Posterior vena cava (tissue), 2 donors: ENCODE results near the gene STAP2. TPM values are rescaled to one million over a fixed set of nuclear protein-coding genes. Genes with fewer than 3 reads are reported as not detected.
"Not testable (repeated sequence)": the region's sequence is repeated elsewhere in the genome, so short reads cannot be mapped to it uniquely, and the experiment has no call there.

Experiments used
- DNase-seq: peaks from one replicate; pipeline ENCODE4 v3.0.0-alpha.2; 2020; ENCODE audit warnings: low spot score
- intact Hi-C, 2 donors: fragments of 100-400 bp; cut with DNase I; formaldehyde crosslinking; loops; one replicate each; pipeline versions ENCODE4 v1.14.1 to v1.14.2; 2022 to 2023
- total RNA-seq, 2 donors: library from RNA; stranded (reverse); fragmentation: NEBNext Ultra II Directional; extraction: Animal tissue kit (Norgen Biotek cat#: 25700); gene quantifications; one replicate each; pipeline ENCODE4 v1.2.1, GENCODE V29; 2021
- donor health status: DM: yes; HTN: yes; CAD: no.
- donor health status: DM: yes; HTN: yes; CAD: no.

Gene STAP2
- total RNA-seq, 2 donors from 2014 or later = 2.1 to 2.7 TPM

GRCh38 chr19:4286141-4286540 lies 52.5 kb downstream of the STAP2 start:
- intact Hi-C loops, DNase-seq: not testable (repeated sequence)

GRCh38 chr19:4284974-4285373 lies 53.7 kb downstream of the STAP2 start:
- no peak for DNase-seq
- intact Hi-C loops = no loop called here

GRCh38 chr19:4284176-4284958 lies 54.3 kb downstream of the STAP2 start:
- intact Hi-C loops = no loop called here
- no peak for DNase-seq

GRCh38 chr19:4279530-4280422 lies 58.9 kb downstream of the STAP2 start:
- intact Hi-C loops = no loop called here
- no peak for DNase-seq

- no peak for DNase-seq
- intact Hi-C loops = no loop called here
These were observed 59.4 kb downstream of the STAP2 start for GRCh38 chr19:4279267-4279529.

- DNase-seq = no peak
- intact Hi-C loops = no loop called here
These were observed 60.0 kb downstream of the STAP2 start, which contains the start of gene SHD for GRCh38 chr19:4278419-4279266. Gene SHD, plus strand, starts transcription at chr19:4279266. Its CDS starts 798 bp downstream, at chr19:4280064.

GRCh38 chr19:4278010-4278409 lies 60.6 kb downstream of the STAP2 start:
- intact Hi-C loops = no loop called here
- DNase-seq = no peak

GRCh38 chr19:4277191-4277696 lies 61.4 kb downstream of the STAP2 start:
- intact Hi-C loops = no loop called here
- DNase-seq = no peak

GRCh38 chr19:4274321-4274686 lies 64.3 kb downstream of the STAP2 start:
- intact Hi-C loops, DNase-seq: not testable (repeated sequence)

Other genes starting within 250 kb of the STAP2 start
- gene MAP2K2, start 214.7 kb downstream of the STAP2 start, total RNA-seq = 10 to 100 TPM; 82.8 to 88.4 TPM
- not detected for gene CREB3L3, start 185.2 kb downstream of the STAP2 start, total RNA-seq
- 10 to 100 TPM; 16.4 to 18.4 TPM for gene SIRT6, start 156.3 kb downstream of the STAP2 start, total RNA-seq
- gene ANKRD24, start 156.1 kb downstream of the STAP2 start, total RNA-seq = under 1 TPM; 0.69 to 1.00 TPM
- gene EBI3, start 109.3 kb downstream of the STAP2 start, total RNA-seq = 1 to 10 TPM; 2.0 to 4.6 TPM
- 10 to 100 TPM; 12.3 to 12.8 TPM for gene YJU2, start 91.7 kb downstream of the STAP2 start, total RNA-seq
- gene SHD, start 59.6 kb downstream of the STAP2 start, total RNA-seq = not detected
- under 1 TPM in 1 of 2 donors, not detected in 1; 0.38 TPM for gene TMIGD2, start 36.4 kb downstream of the STAP2 start, total RNA-seq
- gene FSD1, start 34.2 kb downstream of the STAP2 start, total RNA-seq = not detected
- 10 to 100 TPM; 11.2 to 12.1 TPM for gene MPND, start 4.7 kb upstream of the STAP2 start, total RNA-seq
- gene SH3GL1, start 61.7 kb upstream of the STAP2 start, total RNA-seq = 10 to 100 TPM; 77.5 to 88.8 TPM
- 1 to 10 TPM; 6.0 to 9.5 TPM for gene CHAF1A, start 63.8 kb upstream of the STAP2 start, total RNA-seq
- gene UBXN6, start 119.0 kb upstream of the STAP2 start, total RNA-seq = 10 to 100 TPM; 85.1 to 85.5 TPM
- gene HDGFL2, start 133.5 kb upstream of the STAP2 start, total RNA-seq = 10 to 100 TPM; 24.6 to 28.1 TPM
- gene PLIN4, start 179.7 kb upstream of the STAP2 start, total RNA-seq = 10 to 100 TPM; 21.4 to 25.2 TPM
- 1 to 10 TPM; 2.2 to 2.8 TPM for gene PLIN5, start 196.4 kb upstream of the STAP2 start, total RNA-seq
- gene LRG1, start 201.2 kb upstream of the STAP2 start, total RNA-seq = 1 to 10 TPM; 1.4 to 1.9 TPM
- gene SEMA6B, start 220.9 kb upstream of the STAP2 start, total RNA-seq = 10 to 100 TPM; 13.7 to 19.4 TPM